ENCODE data around the gene AATF.

Gene AATF

GRCh38 chr17:36934144-36934691, 14.5 kb upstream of the AATF start:
- DNase-seq (ENCODE audit: low read depth) = no peak
- no peak for TF ChIP-seq CTCF (conservative IDR thresholded peaks at IDR 0.05; ENCODE audit: control insufficient read depth, insufficient read depth, low read depth, low read length)
- H3K4me3 ChIP-seq (ENCODE audit: control insufficient read depth, low read depth, low read length) = no peak overlapping the region

DNA sequence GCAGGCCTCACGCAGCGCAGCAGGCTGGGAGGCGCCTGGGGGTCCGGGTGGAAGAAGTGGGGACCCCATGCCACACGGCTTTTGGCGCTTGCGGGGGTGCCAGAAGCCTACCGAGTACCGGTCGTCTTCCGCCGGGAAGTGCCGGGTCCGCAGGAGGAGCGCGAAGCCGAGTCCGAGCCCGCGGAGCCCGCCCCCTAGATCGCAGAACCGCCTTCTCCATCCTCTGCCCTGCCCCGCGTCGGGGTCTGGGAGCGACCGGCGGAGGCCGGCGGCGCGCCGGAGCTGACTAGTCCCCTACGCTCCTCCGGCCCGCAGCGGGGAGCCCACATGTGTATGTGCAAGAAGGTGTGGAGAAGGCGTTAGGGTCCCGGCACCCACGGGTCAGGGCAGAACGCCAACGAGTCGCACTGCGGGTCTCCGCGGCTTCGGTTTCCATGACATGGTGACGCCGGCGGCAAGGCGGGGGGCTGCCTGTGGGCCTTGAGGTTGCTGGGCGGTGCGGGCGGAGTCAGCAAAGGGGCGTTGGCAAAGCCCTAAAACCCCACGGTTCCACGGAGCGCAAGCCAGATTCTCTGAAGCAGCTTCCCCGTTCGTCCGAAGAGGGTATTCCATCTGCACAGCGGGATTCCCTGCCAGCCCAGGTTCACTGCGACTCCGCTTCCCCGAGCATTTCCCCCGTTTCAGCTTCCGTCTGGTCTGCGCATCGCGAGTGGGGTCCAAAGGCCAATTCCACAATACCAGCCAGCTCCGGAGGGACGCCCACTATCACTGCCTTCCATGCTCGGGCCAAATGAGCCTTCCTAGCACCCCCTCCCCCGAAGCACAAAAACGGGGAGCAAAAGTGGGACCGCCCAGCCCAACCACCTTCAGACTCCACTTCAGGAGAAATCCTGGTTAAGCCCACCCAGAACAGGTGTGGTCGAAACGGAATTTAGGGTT, 13.8 kb upstream of the AATF start:
- DNase-seq (ENCODE audit: low read depth) = no peak
- no peak overlapping the region for H3K4me3 ChIP-seq (ENCODE audit: control insufficient read depth, low read depth, low read length)
- no peak for TF ChIP-seq CTCF (conservative IDR thresholded peaks at IDR 0.05; ENCODE audit: control insufficient read depth, insufficient read depth, low read depth, low read length)

DNA sequence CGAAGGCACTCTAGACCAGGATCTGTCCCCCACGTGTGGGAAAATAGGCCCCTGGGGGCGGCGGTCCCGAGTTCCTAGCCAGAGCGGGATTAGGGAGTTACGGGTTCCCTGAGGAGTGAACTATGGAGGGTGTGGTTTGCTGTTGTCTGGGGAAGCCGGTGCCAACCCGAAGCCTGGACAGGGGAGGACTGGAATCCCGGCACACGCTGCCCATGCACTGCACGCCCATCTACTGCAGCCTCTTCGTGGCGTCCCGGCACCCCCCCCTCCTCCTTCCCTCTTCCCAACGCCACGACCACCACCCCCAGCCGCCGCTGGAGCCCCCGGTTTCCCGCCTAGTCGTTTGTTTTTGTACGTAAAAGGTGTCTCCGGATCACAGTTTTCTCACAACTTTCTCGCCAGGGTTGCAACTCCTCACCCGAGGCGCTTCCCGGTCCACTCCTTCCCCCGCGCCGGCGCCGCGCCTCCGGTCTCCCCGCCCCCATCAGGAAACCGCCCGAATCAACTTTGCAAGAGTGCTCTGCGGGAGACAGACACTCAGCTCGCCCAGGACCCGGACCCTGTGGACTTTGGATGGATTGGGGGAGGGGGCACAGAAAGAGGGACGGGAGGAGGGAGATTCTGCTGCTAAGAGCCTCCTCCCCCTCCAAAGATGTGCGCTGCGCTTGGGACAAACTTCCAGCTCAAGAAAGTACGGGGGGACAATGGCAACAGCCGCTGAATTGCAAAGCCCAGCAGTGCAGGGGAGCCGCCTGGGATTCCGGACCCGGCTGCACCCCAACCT, 12.9 kb upstream of the AATF start:
- DNase-seq (ENCODE audit: low read depth) = no peak
- no peak overlapping the region for H3K4me3 ChIP-seq (ENCODE audit: control insufficient read depth, low read depth, low read length)

GRCh38 chr17:36936455-36937000, 12.2 kb upstream of the AATF start:
- H3K4me3 ChIP-seq (ENCODE audit: control insufficient read depth, low read depth, low read length) = no peak overlapping the region

More for the DNA sequence above, 12.9 kb upstream of the AATF start:
- no peak for TF ChIP-seq CTCF (conservative IDR thresholded peaks at IDR 0.05; ENCODE audit: control insufficient read depth, insufficient read depth, low read depth, low read length)

GRCh38 chr17:36937001-36937958, 11.5 kb upstream of the AATF start, which contains the start of gene LHX1:
Gene LHX1 (plus strand): TSS chr17:36937475. CDS start chr17:36938198, 723 bp downstream.
- H3K4me3 ChIP-seq (ENCODE audit: control insufficient read depth, low read depth, low read length) = no peak within 1 kb of the TSS
- DNase-seq (ENCODE audit: low read depth) = no peak
- no peak for TF ChIP-seq CTCF (conservative IDR thresholded peaks at IDR 0.05; ENCODE audit: control insufficient read depth, insufficient read depth, low read depth, low read length)

More at GRCh38 chr17:36936455-36937000, 12.2 kb upstream of the AATF start:
- no peak for TF ChIP-seq CTCF (conservative IDR thresholded peaks at IDR 0.05; ENCODE audit: control insufficient read depth, insufficient read depth, low read depth, low read length)
- DNase-seq (ENCODE audit: low read depth) = no peak

Data from fibroblast of mammary gland (primary cell).